Measurements from ENCODE around the gene CCDC17. TPM values are rescaled to one million over a fixed set of nuclear protein-coding genes. Genes with fewer than 3 reads are reported as not detected.

Gene CCDC17
- total RNA-seq, 4 donors from 2014 or later, result 5.0 to 17.3 (median 15.7) TPM

- no peak for DNase-seq
- no peak overlapping the region for H3K4me3 ChIP-seq
- H3K4me1 ChIP-seq, result peaks cover 0 to 8% (median 0%) of the 10 kb centered on the region in 4 donors
- TF ChIP-seq POLR2A (IDR thresholded peaks at IDR 0.05), result no peak
- TF ChIP-seq CTCF (IDR thresholded peaks at IDR 0.05), result no peak
- H3K27ac ChIP-seq, result peak overlapping the region in 2 of 4 donors; percentile 8 to 37
- H3K27me3 ChIP-seq, result no peaks in the 10 kb centered on the region
- H3K9me3 ChIP-seq, result no peaks in the 10 kb centered on the region
- peaks cover 0 to 43% (median 0%) of the 10 kb centered on the region in 3 donors for H3K36me3 ChIP-seq
These were observed 1.8 kb downstream of the CCDC17 start for GRCh38 chr1:45621895-45622523.

GRCh38 chr1:45621501-45621836, 2.4 kb downstream of the CCDC17 start:
- Histone ChIP-seq H3K27me3 (no peaks in the 10 kb centered on the region), H3K27ac (peak overlapping the region in 2 of 4 donors; percentile 8 to 37), H3K36me3 (peaks cover 0 to 43% (median 0%) of the 10 kb centered on the region in 3 donors), H3K4me3 (no peak overlapping the region), H3K9me3 (no peaks in the 10 kb centered on the region), H3K4me1 (peaks cover 0 to 8% (median 0%) of the 10 kb centered on the region in 4 donors)
- DNase-seq, result no peak
- TF ChIP-seq POLR2A (IDR thresholded peaks at IDR 0.05) (no peak), CTCF (IDR thresholded peaks at IDR 0.05) (no peak)

- DNase-seq, result no peak
- Histone ChIP-seq H3K36me3 (peaks cover 0 to 43% (median 0%) of the 10 kb centered on the region in 3 donors), H3K4me3 (no peak overlapping the region), H3K9me3 (no peaks in the 10 kb centered on the region), H3K4me1 (peaks cover 0 to 8% (median 0%) of the 10 kb centered on the region in 4 donors), H3K27me3 (no peaks in the 10 kb centered on the region), H3K27ac (peak overlapping the region in 2 of 4 donors; percentile 8 to 37)
- TF ChIP-seq POLR2A (IDR thresholded peaks at IDR 0.05), result no peak
- no peak for TF ChIP-seq CTCF (IDR thresholded peaks at IDR 0.05)
These were observed 3.0 kb downstream of the CCDC17 start for GRCh38 chr1:45620588-45621500.

- no peak for TF ChIP-seq CTCF (IDR thresholded peaks at IDR 0.05)
- no peak for TF ChIP-seq POLR2A (IDR thresholded peaks at IDR 0.05)
- H3K9me3 ChIP-seq, result no peaks in the 10 kb centered on the region
- H3K27ac ChIP-seq, result peak overlapping the region in 1 of 4 donors; percentile 32
- DNase-seq, result no peak
- H3K36me3 ChIP-seq, result peaks cover 0 to 51% (median 0%) of the 10 kb centered on the region in 3 donors
- no peak overlapping the region for H3K4me3 ChIP-seq
- peaks cover 0 to 8% (median 0%) of the 10 kb centered on the region in 4 donors for H3K4me1 ChIP-seq
- H3K27me3 ChIP-seq, result no peaks in the 10 kb centered on the region
These were observed 4.5 kb downstream of the CCDC17 start for GRCh38 chr1:45619149-45619921.

- H3K9me3 ChIP-seq, result no peaks in the 10 kb centered on the region
- no peak overlapping the region for H3K27ac ChIP-seq
- TF ChIP-seq POLR2A (IDR thresholded peaks at IDR 0.05), result no peak
- TF ChIP-seq CTCF (IDR thresholded peaks at IDR 0.05), result no peak
- peaks cover 0 to 57% (median 0%) of the 10 kb centered on the region in 3 donors for H3K36me3 ChIP-seq
- no peak overlapping the region for H3K4me3 ChIP-seq
- DNase-seq, result no peak
- peaks cover 0 to 8% (median 0%) of the 10 kb centered on the region in 4 donors for H3K4me1 ChIP-seq
- H3K27me3 ChIP-seq, result no peaks in the 10 kb centered on the region
These were observed 6.2 kb downstream of the CCDC17 start for GRCh38 chr1:45617618-45618017.

Measured in Peyer's patch (tissue), 4 donors.